WTC11 (cell line): ENCODE results near the gene CADM4.

Experiments used
- CREB1 ChIP-seq: sonication (generic); formaldehyde crosslinking; IDR thresholded peaks from 2 replicates; pipeline ENCODE4 v1.8.0; 2023; ENCODE audit warnings: mild to moderate bottlenecking, missing genetic modification reagents
- CTCF ChIP-seq: fragments of 200-600 bp; IDR thresholded peaks from 2 replicates; pipeline ENCODE4 v1.8.0; 2022; ENCODE audit warnings: antibody characterized with exemption
- ELF4 ChIP-seq: sonication (generic); formaldehyde crosslinking; IDR thresholded peaks from 2 replicates; pipeline ENCODE4 v1.8.1; 2022; ENCODE audit warnings: low read depth, mild to moderate bottlenecking, moderate library complexity, missing genetic modification reagents
- ETV6 ChIP-seq: sonication (generic); formaldehyde crosslinking; IDR thresholded peaks from 2 replicates; pipeline ENCODE4 v1.8.1; 2022; ENCODE audit warnings: mild to moderate bottlenecking, missing genetic modification reagents
- IRF2 ChIP-seq: sonication (generic); formaldehyde crosslinking; IDR thresholded peaks from 2 replicates; pipeline ENCODE4 v1.8.0; 2022; ENCODE audit warnings: low read depth, missing genetic modification reagents, borderline replicate concordance
- JUN ChIP-seq: sonication (generic); formaldehyde crosslinking; IDR thresholded peaks from 2 replicates; pipeline ENCODE4 v1.8.0; 2023; ENCODE audit warnings: mild to moderate bottlenecking, missing genetic modification reagents
- TF ChIP-seq, protein P1 (sequence below): sonication (generic); formaldehyde crosslinking; conservative IDR thresholded peaks from 2 replicates; pipeline ENCODE4 v1.8.1; 2022; ENCODE audit warnings: mild to moderate bottlenecking, missing genetic modification reagents
- TF ChIP-seq, protein P2 (sequence below): sonication (generic); formaldehyde crosslinking; IDR thresholded peaks from 2 replicates; pipeline ENCODE4 v1.8.1; 2022; ENCODE audit warnings: mild to moderate bottlenecking, moderate library complexity, missing genetic modification reagents

DNA sequence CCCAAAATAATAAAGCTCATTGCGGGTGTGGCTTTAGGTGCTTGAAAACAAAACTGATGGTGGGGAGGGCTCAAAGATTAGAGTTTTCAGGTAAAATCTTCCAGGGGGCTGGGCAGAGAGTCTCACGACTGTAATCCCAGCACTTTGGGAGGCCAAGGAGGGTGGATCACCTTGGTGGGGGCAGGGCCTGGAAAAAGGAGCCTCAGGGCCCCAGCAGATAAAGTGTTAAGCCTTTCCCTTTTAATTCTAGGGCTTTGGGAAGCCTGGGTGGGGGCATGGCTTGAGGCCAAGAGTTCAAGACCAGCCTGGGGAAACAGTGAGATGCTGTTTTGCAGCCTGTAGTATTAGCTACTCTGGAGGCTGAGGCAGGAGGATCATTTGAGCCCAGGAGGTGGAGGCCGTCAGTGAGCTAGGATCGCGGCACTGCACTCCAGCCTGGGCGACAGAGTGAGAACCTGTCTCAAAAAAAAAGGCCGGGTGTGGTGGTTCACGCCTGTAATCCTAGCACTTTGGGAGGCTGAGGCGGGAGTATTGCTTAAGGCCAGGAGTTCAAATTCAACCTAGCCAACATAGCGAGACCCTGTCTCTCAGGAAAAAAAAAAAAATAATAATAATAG lies 45.5 kb downstream of the CADM4 start:
- TF ChIP-seq CTCF (no peak), JUN (no peak), ETV6 (no peak), ELF4 (no peak), CREB1 (CRISPR knock-in tag) (no peak), IRF2 (CRISPR knock-in tag) (no peak)
- TF ChIP-seq, protein P1, sequence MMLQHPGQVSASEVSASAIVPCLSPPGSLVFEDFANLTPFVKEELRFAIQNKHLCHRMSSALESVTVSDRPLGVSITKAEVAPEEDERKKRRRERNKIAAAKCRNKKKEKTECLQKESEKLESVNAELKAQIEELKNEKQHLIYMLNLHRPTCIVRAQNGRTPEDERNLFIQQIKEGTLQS (CRISPR knock-in tag), result no peak
- TF ChIP-seq, protein P2, sequence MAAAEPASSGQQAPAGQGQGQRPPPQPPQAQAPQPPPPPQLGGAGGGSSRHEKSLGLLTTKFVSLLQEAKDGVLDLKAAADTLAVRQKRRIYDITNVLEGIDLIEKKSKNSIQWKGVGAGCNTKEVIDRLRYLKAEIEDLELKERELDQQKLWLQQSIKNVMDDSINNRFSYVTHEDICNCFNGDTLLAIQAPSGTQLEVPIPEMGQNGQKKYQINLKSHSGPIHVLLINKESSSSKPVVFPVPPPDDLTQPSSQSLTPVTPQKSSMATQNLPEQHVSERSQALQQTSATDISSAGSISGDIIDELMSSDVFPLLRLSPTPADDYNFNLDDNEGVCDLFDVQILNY (CRISPR knock-in tag), result no peak
